Mucosa of descending colon (tissue), 3 donors: Measurements from ENCODE around the gene METRN. TPM values are rescaled to one million over a fixed set of nuclear protein-coding genes. Genes with fewer than 3 reads are reported as not detected.
"Not testable (repeated sequence)": the region's sequence is repeated elsewhere in the genome, so short reads cannot be mapped to it uniquely, and the experiment has no call there.

Source experiments
- ATAC-seq: fragments of 200-7000 bp; cut with Tn5 transposase; one replicate; pipeline ENCODE4 v1.9.1; 2020; ENCODE audit warnings: mild to moderate bottlenecking, moderate library complexity
- DNase-seq, 3 donors: peaks; one replicate each; pipeline ENCODE4 v3.0.0-alpha.2; 2020
- H3K36me3 ChIP-seq: fragments of 200-600 bp; one replicate; pipeline ENCODE4 v1.8.0; 2021; ENCODE audit warnings: low read depth, mild to moderate bottlenecking
- H3K4me1 ChIP-seq: fragments of 200-600 bp; one replicate; pipeline ENCODE4 v1.8.0; 2021; ENCODE audit warnings: low read depth, mild to moderate bottlenecking
- H3K4me3 ChIP-seq: fragments of 200-600 bp; one replicate; pipeline ENCODE4 v1.8.0; 2021; ENCODE audit warnings: mild to moderate bottlenecking
- H3K9me3 ChIP-seq: fragments of 200-600 bp; one replicate; pipeline ENCODE4 v1.8.0; 2021; ENCODE audit warnings: mild to moderate bottlenecking
- CTCF ChIP-seq: fragments of 200-600 bp; IDR thresholded peaks from one replicate; pipeline ENCODE4 v1.8.0; 2022; ENCODE audit warnings: antibody characterized with exemption, mild to moderate bottlenecking
- intact Hi-C, 2 donors: fragments of 100-400 bp; cut with DNase I in 1 of 2; cut with micrococcal nuclease in 1 of 2; formaldehyde crosslinking; loops; one replicate each; pipeline versions ENCODE4 v1.11.0 to v1.11.1; 2022; cut with DNase I, micrococcal nuclease
- total RNA-seq, 3 donors: library from RNA; stranded (reverse); fragmentation: NEBNext Ultra II Directional in 2 of 3; extraction: Animal tissue kit (Norgen Biotek cat#: 25700) in 2 of 3; gene quantifications; one replicate each; pipeline versions ENCODE4 v1.2.1 to v1.2.4, GENCODE V29; 2021 to 2023
- donor health status: DM: no; HTN: no; CAD: no; lungs with moderate emphysema.
- donor health status: DM: no; HTN: no; CAD: no.
- donor health status: DM: no; HTN: yes; CAD: no.

The METRN gene
- total RNA-seq, 3 donors from 2014 or later = 15.8 to 34.5 (median 22.0) TPM

- no peak for TF ChIP-seq CTCF
- ATAC-seq = peak; percentile 22
- H3K4me3 ChIP-seq = peak overlapping the region; percentile 84
- peak in 1 of 3 donors; percentile 62 for DNase-seq
- H3K36me3 ChIP-seq = no peaks in the 10 kb centered on the region
- H3K4me1 ChIP-seq = peaks cover 20% of the 10 kb centered on the region
- H3K9me3 ChIP-seq = no peaks in the 10 kb centered on the region
- intact Hi-C loops = no loop called here
These were observed 24.9 kb downstream of the METRN start for GRCh38 chr16:739560-740458.

- H3K4me1 ChIP-seq = peaks cover 20% of the 10 kb centered on the region
- H3K36me3 ChIP-seq = no peaks in the 10 kb centered on the region
- no peak for TF ChIP-seq CTCF
- ATAC-seq (peak; percentile 28), DNase-seq (peak in 1 of 3 donors; percentile 40)
- H3K9me3 ChIP-seq = no peaks in the 10 kb centered on the region
- peak overlapping the region; percentile 84 for H3K4me3 ChIP-seq
- intact Hi-C loops = no loop called here
These were observed 25.5 kb downstream of the METRN start for GRCh38 chr16:740459-740763.

- H3K36me3 ChIP-seq = no peaks in the 10 kb centered on the region
- peak within 1 kb of the TSS; percentile 84 for H3K4me3 ChIP-seq
- DNase-seq = peak; percentile 86 to 94 (median 93)
- intact Hi-C loops = no loop called here
- H3K4me1 ChIP-seq = peaks cover 20% of the 10 kb centered on the region
- peak; percentile 96 for TF ChIP-seq CTCF
- H3K9me3 ChIP-seq = no peaks in the 10 kb centered on the region
- ATAC-seq = peak; percentile 95
These were observed 26.0 kb downstream of the METRN start, which contains the start of gene CIAO3 for GRCh38 chr16:740764-741505. Gene CIAO3 (minus strand): TSS chr16:740997. CDS start chr16:740985, 12 bp downstream.

GRCh38 chr16:741986-742629, 27.2 kb downstream of the METRN start:
- Histone ChIP-seq H3K9me3 (no peaks in the 10 kb centered on the region), H3K4me1 (peaks cover 20% of the 10 kb centered on the region), H3K4me3 (no peak overlapping the region), H3K36me3 (no peaks in the 10 kb centered on the region)
- no peak for TF ChIP-seq CTCF
- DNase-seq = no peak
- no peak for ATAC-seq
- intact Hi-C loops = no loop called here

- DNase-seq, intact Hi-C loops, H3K36me3 ChIP-seq, H3K9me3 ChIP-seq, ATAC-seq, H3K4me3 ChIP-seq: not testable (repeated sequence)
- H3K4me1 ChIP-seq = peaks cover 15% of the 10 kb centered on the region
These were observed 28.0 kb downstream of the METRN start for GRCh38 chr16:742894-743293.
